Upper lobe of left lung (tissue), 4 donors: Measurements from ENCODE around the gene GPR17.

ENCODE experiments used
- POLR2A ChIP-seq, 4 donors: fragments of 450-650 bp; IDR thresholded peaks; one replicate each; pipeline ENCODE4 v1.5.1; 2016 to 2017; ENCODE audit warnings: antibody characterized with exemption in 4 of 4, mild to moderate bottlenecking in 2 of 4
- POLR2AphosphoS5 ChIP-seq, 2 donors: sonication (generic); formaldehyde crosslinking; IDR thresholded peaks; one replicate each; pipeline ENCODE4 v1.5.1; 2017; ENCODE audit warnings: antibody characterized with exemption in 2 of 2
- TF ChIP-seq, protein P1 (sequence below), 6 experiments: fragments of 450-650 bp in 4 of 6; fragments of 200-600 bp in 2 of 6; sonication (generic) in 2 of 6; IDR thresholded peaks; one replicate each; pipeline ENCODE4 v1.5.1; 2016 to 2019; ENCODE audit warnings: antibody characterized with exemption in 6 of 6

DNA sequence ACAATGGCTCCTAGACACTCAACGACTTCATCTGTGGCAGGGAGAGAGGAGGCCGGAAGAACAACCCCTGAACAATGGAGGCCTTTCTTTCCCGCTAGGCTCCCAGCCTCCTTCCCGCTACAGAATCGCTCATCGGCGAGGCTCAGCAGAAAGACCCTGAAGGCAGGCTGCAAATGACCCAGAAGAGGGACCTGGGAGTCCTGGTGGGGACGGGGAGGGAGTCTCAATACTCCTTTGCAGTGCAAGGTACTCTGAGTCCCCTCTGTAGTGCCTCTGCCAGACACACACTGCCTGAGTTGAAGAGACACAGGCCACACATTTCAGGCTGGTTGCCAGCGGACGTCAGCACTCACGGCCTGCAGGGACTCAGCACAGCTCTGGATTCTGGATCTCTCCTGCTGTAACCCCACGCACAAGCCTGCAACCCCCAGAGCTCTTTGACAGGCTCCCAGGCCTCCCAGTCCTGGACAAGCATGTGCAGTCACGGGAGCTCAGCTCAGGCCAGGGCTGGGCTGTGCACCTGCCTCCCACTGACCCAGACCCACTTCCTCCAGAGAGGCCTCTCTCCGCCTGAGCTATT, 6.1 kb downstream of the GPR17 start:
- TF ChIP-seq, protein P1, sequence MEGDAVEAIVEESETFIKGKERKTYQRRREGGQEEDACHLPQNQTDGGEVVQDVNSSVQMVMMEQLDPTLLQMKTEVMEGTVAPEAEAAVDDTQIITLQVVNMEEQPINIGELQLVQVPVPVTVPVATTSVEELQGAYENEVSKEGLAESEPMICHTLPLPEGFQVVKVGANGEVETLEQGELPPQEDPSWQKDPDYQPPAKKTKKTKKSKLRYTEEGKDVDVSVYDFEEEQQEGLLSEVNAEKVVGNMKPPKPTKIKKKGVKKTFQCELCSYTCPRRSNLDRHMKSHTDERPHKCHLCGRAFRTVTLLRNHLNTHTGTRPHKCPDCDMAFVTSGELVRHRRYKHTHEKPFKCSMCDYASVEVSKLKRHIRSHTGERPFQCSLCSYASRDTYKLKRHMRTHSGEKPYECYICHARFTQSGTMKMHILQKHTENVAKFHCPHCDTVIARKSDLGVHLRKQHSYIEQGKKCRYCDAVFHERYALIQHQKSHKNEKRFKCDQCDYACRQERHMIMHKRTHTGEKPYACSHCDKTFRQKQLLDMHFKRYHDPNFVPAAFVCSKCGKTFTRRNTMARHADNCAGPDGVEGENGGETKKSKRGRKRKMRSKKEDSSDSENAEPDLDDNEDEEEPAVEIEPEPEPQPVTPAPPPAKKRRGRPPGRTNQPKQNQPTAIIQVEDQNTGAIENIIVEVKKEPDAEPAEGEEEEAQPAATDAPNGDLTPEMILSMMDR (IDR thresholded peaks at IDR 0.05): no peak
- no peak for TF ChIP-seq POLR2A (IDR thresholded peaks at IDR 0.05)
- TF ChIP-seq POLR2AphosphoS5 (IDR thresholded peaks at IDR 0.05): no peak
